HEK293 (cell line): ENCODE data around the gene LCOR.

Experiments used
- CTCF ChIA-PET: fragments of 350-600 bp; formaldehyde crosslinking; extraction: SDS; loops from one replicate; lab custom pipeline; 2021; ENCODE audit warnings: antibody characterized with exemption; lab: Yijun Ruan, JAX
- POLR2A ChIA-PET: fragments of 300-600 bp; formaldehyde crosslinking; extraction: SDS; loops from one replicate; lab custom pipeline; 2020; ENCODE audit warnings: antibody characterized with exemption, inconsistent platforms; lab: Yijun Ruan, JAX
- H3K27ac ChIP-seq: fragments of 200-500 bp; sonication (Bioruptor generic); 2 replicates; pipeline ENCODE4 v1.5.1; 2014; ENCODE audit warnings: low read depth, low read length, control low read depth, inconsistent platforms; ENCODE audit errors: extremely low read depth
- H3K36me3 ChIP-seq, 2 experiments: fragments of 200-500 bp in 1 of 2; sonication (Bioruptor generic) in 1 of 2; 1 replicate in 1 of 2; 2 replicates in 1 of 2; pipeline ENCODE4 v1.5.1; 2014 to 2017; ENCODE audit warnings: inconsistent platforms in 2 of 2, low read length in 2 of 2; ENCODE audit not compliant: control insufficient read depth in 2 of 2, insufficient read depth in 1 of 2
- H3K4me1 ChIP-seq: fragments of 200-500 bp; sonication (Bioruptor generic); 2 replicates; pipeline ENCODE4 v1.5.1; 2014; ENCODE audit warnings: mild to moderate bottlenecking, low read length, inconsistent platforms; ENCODE audit not compliant: control insufficient read depth, insufficient read depth
- H3K4me3 ChIP-seq: 2 replicates; pipeline ENCODE4 v1.5.1; 2011; ENCODE audit warnings: low read depth, mild to moderate bottlenecking, control low read depth, low read length, moderate library complexity
- H3K9me3 ChIP-seq: fragments of 200-500 bp; sonication (Bioruptor generic); 2 replicates; pipeline ENCODE4 v1.5.1; 2014; ENCODE audit warnings: low read depth, low read length, inconsistent platforms; ENCODE audit not compliant: control insufficient read depth, insufficient read depth
- AEBP2 ChIP-seq: fragments of 450-650 bp; formaldehyde crosslinking; IDR thresholded peaks from 2 replicates; pipeline ENCODE4 v1.5.1; 2016; ENCODE audit warnings: missing biosample characterization, missing genetic modification characterization, borderline replicate concordance
- PRDM1 ChIP-seq: fragments of 450-650 bp; formaldehyde crosslinking; IDR thresholded peaks from 2 replicates; pipeline ENCODE4; 2016; ENCODE audit warnings: missing biosample characterization, missing genetic modification characterization
- SP7 ChIP-seq: fragments of 450-650 bp; formaldehyde crosslinking; IDR thresholded peaks from 2 replicates; pipeline ENCODE4 v1.5.1; 2016; ENCODE audit warnings: missing biosample characterization, missing genetic modification characterization
- ZFP69B ChIP-seq: fragments of 450-650 bp; formaldehyde crosslinking; IDR thresholded peaks from 2 replicates; pipeline ENCODE4 v1.5.1; 2016; ENCODE audit warnings: missing biosample characterization, missing genetic modification characterization
- ZNF112 ChIP-seq: fragments of 450-650 bp; formaldehyde crosslinking; IDR thresholded peaks from 2 replicates; pipeline ENCODE4 v1.5.0; 2017; ENCODE audit warnings: missing biosample characterization, missing genetic modification characterization
- ZNF184 ChIP-seq: fragments of 450-650 bp; IDR thresholded peaks from 2 replicates; pipeline ENCODE4 v1.5.1; 2018; ENCODE audit warnings: missing biosample characterization, mild to moderate bottlenecking, missing genetic modification characterization
- ZNF266 ChIP-seq: fragments of 450-650 bp; formaldehyde crosslinking; IDR thresholded peaks from 2 replicates; pipeline ENCODE4 v1.5.1; 2016; ENCODE audit warnings: missing biosample characterization, missing genetic modification characterization, low read depth
- ZNF341 ChIP-seq: fragments of 450-650 bp; formaldehyde crosslinking; IDR thresholded peaks from 2 replicates; pipeline ENCODE4; 2016; ENCODE audit warnings: low read depth, missing biosample characterization, missing genetic modification characterization
- ZNF350 ChIP-seq: fragments of 450-650 bp; formaldehyde crosslinking; IDR thresholded peaks from 2 replicates; pipeline ENCODE4 v1.5.0; 2017; ENCODE audit warnings: missing biosample characterization, mild to moderate bottlenecking, missing genetic modification characterization
- ZNF391 ChIP-seq: fragments of 450-650 bp; formaldehyde crosslinking; IDR thresholded peaks from 2 replicates; pipeline ENCODE4 v1.5.1; 2016; ENCODE audit warnings: low read depth, missing biosample characterization, missing genetic modification characterization, borderline replicate concordance
- ZNF514 ChIP-seq: fragments of 450-650 bp; formaldehyde crosslinking; IDR thresholded peaks from 2 replicates; pipeline ENCODE4 v1.5.1; 2016; ENCODE audit warnings: missing biosample characterization, missing genetic modification characterization
- ZNF549 ChIP-seq: fragments of 450-650 bp; IDR thresholded peaks from 2 replicates; pipeline ENCODE4 v1.5.1; 2018; ENCODE audit warnings: missing biosample characterization, missing genetic modification characterization, mild to moderate bottlenecking, inconsistent platforms, moderate library complexity
- ZNF555 ChIP-seq: fragments of 450-650 bp; formaldehyde crosslinking; conservative IDR thresholded peaks from 2 replicates; pipeline ENCODE4 v1.5.1; 2017; ENCODE audit warnings: missing biosample characterization, mild to moderate bottlenecking, missing genetic modification characterization, inconsistent platforms
- ZNF558 ChIP-seq: fragments of 450-650 bp; formaldehyde crosslinking; IDR thresholded peaks from 2 replicates; pipeline ENCODE4 v1.5.1; 2016; ENCODE audit warnings: missing biosample characterization, missing genetic modification characterization
- ZNF571 ChIP-seq: fragments of 450-650 bp; formaldehyde crosslinking; IDR thresholded peaks from 2 replicates; pipeline ENCODE4 v1.5.0; 2017; ENCODE audit warnings: missing biosample characterization, missing genetic modification characterization
- ZNF664 ChIP-seq: fragments of 450-650 bp; formaldehyde crosslinking; IDR thresholded peaks from 2 replicates; pipeline ENCODE4 v1.5.1; 2016; ENCODE audit warnings: missing biosample characterization, missing genetic modification characterization
- ZNF792 ChIP-seq: fragments of 450-650 bp; formaldehyde crosslinking; IDR thresholded peaks from 2 replicates; pipeline ENCODE4 v1.5.1; 2016; ENCODE audit warnings: missing biosample characterization, missing genetic modification characterization
- ZNF843 ChIP-seq: fragments of 450-650 bp; formaldehyde crosslinking; IDR thresholded peaks from 2 replicates; pipeline ENCODE4 v1.5.1; 2016; ENCODE audit warnings: missing biosample characterization, missing genetic modification characterization
- ZSCAN23 ChIP-seq: fragments of 450-650 bp; formaldehyde crosslinking; IDR thresholded peaks from 2 replicates; pipeline ENCODE4 v1.5.1; 2016; ENCODE audit warnings: missing biosample characterization, missing genetic modification characterization
- ZSCAN30 ChIP-seq: fragments of 450-650 bp; IDR thresholded peaks from 2 replicates; pipeline ENCODE4 v1.5.1; 2018; ENCODE audit warnings: missing biosample characterization, mild to moderate bottlenecking, missing genetic modification characterization, moderate library complexity
- TF ChIP-seq, protein P1 (sequence below): fragments of 450-650 bp; formaldehyde crosslinking; IDR thresholded peaks from 2 replicates; pipeline ENCODE4; 2016; ENCODE audit warnings: missing biosample characterization, missing genetic modification characterization
- TF ChIP-seq, protein P2 (sequence below): fragments of 450-650 bp; formaldehyde crosslinking; IDR thresholded peaks from 2 replicates; pipeline ENCODE4 v1.5.1; 2016; ENCODE audit warnings: missing biosample characterization, missing genetic modification characterization
- TF ChIP-seq, protein P3 (sequence below): fragments of 450-650 bp; formaldehyde crosslinking; IDR thresholded peaks from 2 replicates; pipeline ENCODE4 v1.5.1; 2016; ENCODE audit warnings: missing biosample characterization, missing genetic modification characterization
- TF ChIP-seq, protein P4 (sequence below): fragments of 450-650 bp; formaldehyde crosslinking; IDR thresholded peaks from 2 replicates; pipeline ENCODE4 v1.5.1; 2017; ENCODE audit warnings: missing biosample characterization, missing genetic modification characterization

LCOR gene

DNA sequence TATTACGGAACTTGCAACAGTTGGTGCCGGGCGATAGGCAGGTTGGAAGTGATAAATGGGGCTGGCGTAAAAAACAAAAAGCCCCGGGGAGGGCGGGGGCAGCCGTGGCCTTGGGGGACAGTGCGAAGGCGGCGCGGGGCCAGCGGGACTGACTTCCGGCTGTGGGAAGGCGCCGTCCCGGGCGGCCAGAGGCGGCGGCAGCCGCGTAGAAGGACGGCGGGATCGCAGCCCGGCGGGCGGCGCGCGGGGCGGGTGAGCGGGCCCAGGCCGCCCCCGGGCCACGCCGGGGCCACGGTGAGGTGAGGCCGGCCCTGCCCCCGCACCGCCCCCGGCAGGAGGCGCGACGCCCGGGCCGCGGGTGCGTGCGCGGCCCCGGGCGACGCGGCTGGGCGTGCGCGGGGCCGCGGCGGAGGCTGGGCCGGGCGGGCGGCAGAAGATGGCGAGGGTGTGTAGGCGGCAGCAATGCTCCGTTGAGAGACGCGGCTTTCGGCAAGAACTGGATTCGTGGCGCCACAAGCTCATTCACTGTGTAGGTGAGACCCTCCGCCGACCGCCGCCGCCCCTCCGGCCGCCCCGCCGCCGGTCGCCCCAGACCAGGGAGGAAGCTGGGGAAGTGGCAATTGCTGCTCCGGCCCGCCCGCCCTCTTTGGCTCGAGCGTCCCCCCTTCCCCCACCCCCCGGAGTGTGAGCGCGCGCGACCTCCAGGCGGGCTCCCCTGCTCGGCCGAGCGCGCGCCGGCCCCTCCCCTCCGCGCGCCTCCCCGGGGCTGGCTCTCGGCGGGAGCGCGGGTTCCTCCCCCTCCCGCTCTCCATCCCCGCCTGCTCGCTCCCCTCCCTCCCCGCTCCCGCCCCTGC, at the start of gene LCOR (continued):
- TF ChIP-seq ZSCAN30, result no peak

DNA sequence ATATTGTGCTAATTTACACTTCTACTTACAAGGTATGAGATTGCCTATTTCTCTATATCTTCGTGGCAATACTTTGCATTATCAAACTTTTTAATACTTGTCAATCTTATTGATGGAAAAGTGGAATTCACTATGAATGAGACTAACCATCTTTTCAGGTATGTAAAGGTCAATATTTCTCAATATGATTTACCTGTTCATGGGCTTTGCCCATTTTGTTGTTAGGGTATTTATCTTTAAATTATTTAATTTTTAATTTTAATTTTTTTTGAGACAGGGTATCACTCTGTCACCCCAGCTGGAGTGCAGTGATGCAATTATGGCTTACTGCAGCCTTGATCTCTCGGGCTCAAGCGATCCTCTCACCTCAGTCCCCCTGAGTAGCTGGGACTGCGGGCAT, 47.8 kb upstream of the LCOR start:
- H3K36me3 ChIP-seq, result no peaks in the 10 kb centered on the region
- CTCF ChIA-PET, result no interaction called here
- no peaks in the 10 kb centered on the region for H3K9me3 ChIP-seq
- TF ChIP-seq ZNF184 (tag by site-specific recombination), result no peak
- TF ChIP-seq, protein P1, sequence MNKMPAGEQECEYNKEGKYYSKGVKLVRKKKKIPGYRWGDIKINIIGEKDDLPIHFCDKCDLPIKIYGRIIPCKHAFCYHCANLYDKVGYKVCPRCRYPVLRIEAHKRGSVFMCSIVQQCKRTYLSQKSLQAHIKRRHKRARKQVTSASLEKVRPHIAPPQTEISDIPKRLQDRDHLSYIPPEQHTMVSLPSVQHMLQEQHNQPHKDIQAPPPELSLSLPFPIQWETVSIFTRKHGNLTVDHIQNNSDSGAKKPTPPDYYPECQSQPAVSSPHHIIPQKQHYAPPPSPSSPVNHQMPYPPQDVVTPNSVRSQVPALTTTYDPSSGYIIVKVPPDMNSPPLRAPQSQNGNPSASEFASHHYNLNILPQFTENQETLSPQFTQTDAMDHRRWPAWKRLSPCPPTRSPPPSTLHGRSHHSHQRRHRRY, result no peak
- no peak for TF ChIP-seq SP7 (tag by site-specific recombination)
- TF ChIP-seq ZNF549 (tag by site-specific recombination), result no peak
- no peak for TF ChIP-seq ZSCAN23 (tag by site-specific recombination)
- no peak for TF ChIP-seq ZNF112
- no peak for TF ChIP-seq ZNF571 (tag by site-specific recombination)
- POLR2A ChIA-PET, result interaction anchor here (0.6 to 0.7 kb wide), 2 partner anchors 67 to 114 kb away, joined by 4 to 5 read pairs; no protein-coding TSS in a partner anchor
- no peak overlapping the region for H3K27ac ChIP-seq
- H3K4me3 ChIP-seq, result no peak overlapping the region
- H3K4me1 ChIP-seq, result no peaks in the 10 kb centered on the region

- ChIA-PET POLR2A (no interaction called here), CTCF (interaction anchor here (0.7 kb wide), 1 partner anchor 149 kb away, joined by 4 read pairs; no protein-coding TSS in a partner anchor)
- Histone ChIP-seq H3K4me1 (no peaks in the 10 kb centered on the region), H3K4me3 (no peak overlapping the region), H3K36me3 (no peaks in the 10 kb centered on the region), H3K9me3 (no peaks in the 10 kb centered on the region), H3K27ac (no peak overlapping the region)
- peak; percentile 29; the same call in 1 of the 2 replicates for TF ChIP-seq PRDM1
- TF ChIP-seq, protein P2, sequence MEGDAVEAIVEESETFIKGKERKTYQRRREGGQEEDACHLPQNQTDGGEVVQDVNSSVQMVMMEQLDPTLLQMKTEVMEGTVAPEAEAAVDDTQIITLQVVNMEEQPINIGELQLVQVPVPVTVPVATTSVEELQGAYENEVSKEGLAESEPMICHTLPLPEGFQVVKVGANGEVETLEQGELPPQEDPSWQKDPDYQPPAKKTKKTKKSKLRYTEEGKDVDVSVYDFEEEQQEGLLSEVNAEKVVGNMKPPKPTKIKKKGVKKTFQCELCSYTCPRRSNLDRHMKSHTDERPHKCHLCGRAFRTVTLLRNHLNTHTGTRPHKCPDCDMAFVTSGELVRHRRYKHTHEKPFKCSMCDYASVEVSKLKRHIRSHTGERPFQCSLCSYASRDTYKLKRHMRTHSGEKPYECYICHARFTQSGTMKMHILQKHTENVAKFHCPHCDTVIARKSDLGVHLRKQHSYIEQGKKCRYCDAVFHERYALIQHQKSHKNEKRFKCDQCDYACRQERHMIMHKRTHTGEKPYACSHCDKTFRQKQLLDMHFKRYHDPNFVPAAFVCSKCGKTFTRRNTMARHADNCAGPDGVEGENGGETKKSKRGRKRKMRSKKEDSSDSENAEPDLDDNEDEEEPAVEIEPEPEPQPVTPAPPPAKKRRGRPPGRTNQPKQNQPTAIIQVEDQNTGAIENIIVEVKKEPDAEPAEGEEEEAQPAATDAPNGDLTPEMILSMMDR, result peak; percentile 20; the same call in 1 of the 2 replicates
- no peak for TF ChIP-seq ZNF664 (tag by site-specific recombination)
- no peak for TF ChIP-seq ZNF391 (tag by site-specific recombination)
- TF ChIP-seq, protein P3, sequence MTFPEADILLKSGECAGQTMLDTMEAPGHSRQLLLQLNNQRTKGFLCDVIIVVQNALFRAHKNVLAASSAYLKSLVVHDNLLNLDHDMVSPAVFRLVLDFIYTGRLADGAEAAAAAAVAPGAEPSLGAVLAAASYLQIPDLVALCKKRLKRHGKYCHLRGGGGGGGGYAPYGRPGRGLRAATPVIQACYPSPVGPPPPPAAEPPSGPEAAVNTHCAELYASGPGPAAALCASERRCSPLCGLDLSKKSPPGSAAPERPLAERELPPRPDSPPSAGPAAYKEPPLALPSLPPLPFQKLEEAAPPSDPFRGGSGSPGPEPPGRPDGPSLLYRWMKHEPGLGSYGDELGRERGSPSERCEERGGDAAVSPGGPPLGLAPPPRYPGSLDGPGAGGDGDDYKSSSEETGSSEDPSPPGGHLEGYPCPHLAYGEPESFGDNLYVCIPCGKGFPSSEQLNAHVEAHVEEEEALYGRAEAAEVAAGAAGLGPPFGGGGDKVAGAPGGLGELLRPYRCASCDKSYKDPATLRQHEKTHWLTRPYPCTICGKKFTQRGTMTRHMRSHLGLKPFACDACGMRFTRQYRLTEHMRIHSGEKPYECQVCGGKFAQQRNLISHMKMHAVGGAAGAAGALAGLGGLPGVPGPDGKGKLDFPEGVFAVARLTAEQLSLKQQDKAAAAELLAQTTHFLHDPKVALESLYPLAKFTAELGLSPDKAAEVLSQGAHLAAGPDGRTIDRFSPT (tag by site-specific recombination), result no peak
- no peak for TF ChIP-seq ZFP69B (tag by site-specific recombination)
- no peak for TF ChIP-seq ZNF555 (tag by site-specific recombination)
- TF ChIP-seq AEBP2 (tag by site-specific recombination), result no peak
- no peak for TF ChIP-seq SP7 (tag by site-specific recombination)
- TF ChIP-seq ZNF843, result no peak
- TF ChIP-seq ZNF350 (tag by site-specific recombination), result no peak
- TF ChIP-seq ZNF792 (tag by site-specific recombination), result no peak
- TF ChIP-seq ZNF514 (tag by site-specific recombination), result no peak
- no peak for TF ChIP-seq ZNF558
- TF ChIP-seq, protein P4, sequence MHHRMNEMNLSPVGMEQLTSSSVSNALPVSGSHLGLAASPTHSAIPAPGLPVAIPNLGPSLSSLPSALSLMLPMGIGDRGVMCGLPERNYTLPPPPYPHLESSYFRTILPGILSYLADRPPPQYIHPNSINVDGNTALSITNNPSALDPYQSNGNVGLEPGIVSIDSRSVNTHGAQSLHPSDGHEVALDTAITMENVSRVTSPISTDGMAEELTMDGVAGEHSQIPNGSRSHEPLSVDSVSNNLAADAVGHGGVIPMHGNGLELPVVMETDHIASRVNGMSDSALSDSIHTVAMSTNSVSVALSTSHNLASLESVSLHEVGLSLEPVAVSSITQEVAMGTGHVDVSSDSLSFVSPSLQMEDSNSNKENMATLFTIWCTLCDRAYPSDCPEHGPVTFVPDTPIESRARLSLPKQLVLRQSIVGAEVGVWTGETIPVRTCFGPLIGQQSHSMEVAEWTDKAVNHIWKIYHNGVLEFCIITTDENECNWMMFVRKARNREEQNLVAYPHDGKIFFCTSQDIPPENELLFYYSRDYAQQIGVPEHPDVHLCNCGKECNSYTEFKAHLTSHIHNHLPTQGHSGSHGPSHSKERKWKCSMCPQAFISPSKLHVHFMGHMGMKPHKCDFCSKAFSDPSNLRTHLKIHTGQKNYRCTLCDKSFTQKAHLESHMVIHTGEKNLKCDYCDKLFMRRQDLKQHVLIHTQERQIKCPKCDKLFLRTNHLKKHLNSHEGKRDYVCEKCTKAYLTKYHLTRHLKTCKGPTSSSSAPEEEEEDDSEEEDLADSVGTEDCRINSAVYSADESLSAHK (tag by site-specific recombination), result no peak
- no peak for TF ChIP-seq ZNF266
- TF ChIP-seq ZNF341 (tag by site-specific recombination), result no peak
Measured at GRCh38 chr10:96789571-96790108, 42.5 kb upstream of the LCOR start.
